ENCODE measurements around the gene HIF1A. TPM values are rescaled to one million over a fixed set of nuclear protein-coding genes. Genes with fewer than 3 reads are reported as not detected.
"Not testable (repeated sequence)": the region's sequence is repeated elsewhere in the genome, so short reads cannot be mapped to it uniquely, and the experiment has no call there.

HIF1A gene
- polyA plus RNA-seq, 4 donors, result 19.5 to 50.5 (median 35.2) TPM

GRCh38 chr14:61737915-61738314 lies 42.6 kb downstream of the HIF1A start:
- H3K9me3 ChIP-seq (ENCODE audit: control insufficient read depth in 2 of 2, insufficient read depth in 1 of 2, low read depth in 1 of 2, low read length in 1 of 2), result no peaks in the 10 kb centered on the region
- no peaks in the 10 kb centered on the region for H3K4me1 ChIP-seq (ENCODE audit: control insufficient read depth in 3 of 3, insufficient read depth in 2 of 3, low read depth in 1 of 3, low read length in 2 of 3)
- 84 to 99% (median 93%) methylated on average over 5 of the region's 5 CpGs for WGBS, 3 donors
- FAIRE-seq (no peak), DNase-seq (no peak)
- peaks cover 14 to 31% (median 16%) of the 10 kb centered on the region in 3 donors for H3K36me3 ChIP-seq (ENCODE audit: control insufficient read depth in 3 of 3, insufficient read depth in 2 of 3, low read depth in 1 of 3, low read length in 3 of 3)
- H3K27me3 ChIP-seq (ENCODE audit: control insufficient read depth in 3 of 3, insufficient read depth in 3 of 3, low read length in 3 of 3), result no peaks in the 10 kb centered on the region
- no peak overlapping the region for H3K27ac ChIP-seq (ENCODE audit: low read depth in 1 of 3, low read length in 2 of 3)
- no peak overlapping the region for H3K4me3 ChIP-seq (ENCODE audit: low read depth in 1 of 3, low read length in 3 of 3)

DNA sequence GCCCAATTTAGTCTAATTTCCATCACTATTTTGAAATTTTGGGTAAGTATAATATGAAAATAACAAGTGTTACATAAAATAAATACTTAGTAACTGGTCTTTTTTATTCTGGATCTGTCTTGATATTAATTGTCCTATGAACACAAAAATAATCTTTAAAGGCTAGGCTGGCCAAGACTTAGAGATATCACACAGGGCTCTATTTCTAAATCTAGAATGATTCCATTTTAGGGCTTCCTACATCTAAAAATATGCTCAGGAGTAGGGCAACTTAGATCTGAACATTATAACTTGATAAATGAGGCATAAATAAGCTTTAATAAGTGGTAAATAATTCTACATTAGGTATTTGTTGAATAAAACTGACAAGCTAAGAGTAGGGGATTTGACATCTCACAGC lies 43.8 kb downstream of the HIF1A start:
- no peak overlapping the region for H3K27ac ChIP-seq (ENCODE audit: low read depth in 1 of 3, low read length in 2 of 3)
- no peaks in the 10 kb centered on the region for H3K9me3 ChIP-seq (ENCODE audit: control insufficient read depth in 2 of 2, insufficient read depth in 1 of 2, low read depth in 1 of 2, low read length in 1 of 2)
- FAIRE-seq, result no peak
- no peaks in the 10 kb centered on the region for H3K4me1 ChIP-seq (ENCODE audit: control insufficient read depth in 3 of 3, insufficient read depth in 2 of 3, low read depth in 1 of 3, low read length in 2 of 3)
- peaks cover 10 to 33% (median 12%) of the 10 kb centered on the region in 3 donors for H3K36me3 ChIP-seq (ENCODE audit: control insufficient read depth in 3 of 3, insufficient read depth in 2 of 3, low read depth in 1 of 3, low read length in 3 of 3)
- no peak for DNase-seq
- no peaks in the 10 kb centered on the region for H3K27me3 ChIP-seq (ENCODE audit: control insufficient read depth in 3 of 3, insufficient read depth in 3 of 3, low read length in 3 of 3)
- no peak overlapping the region for H3K4me3 ChIP-seq (ENCODE audit: low read depth in 1 of 3, low read length in 3 of 3)

- no peak for FAIRE-seq
- peaks cover 8 to 42% (median 10%) of the 10 kb centered on the region in 3 donors for H3K36me3 ChIP-seq (ENCODE audit: control insufficient read depth in 3 of 3, insufficient read depth in 2 of 3, low read depth in 1 of 3, low read length in 3 of 3)
- H3K27me3 ChIP-seq (ENCODE audit: control insufficient read depth in 3 of 3, insufficient read depth in 3 of 3, low read length in 3 of 3), result no peaks in the 10 kb centered on the region
- no peak overlapping the region for H3K4me3 ChIP-seq (ENCODE audit: low read depth in 1 of 3, low read length in 3 of 3)
- DNase-seq, result no peak
- no peaks in the 10 kb centered on the region for H3K9me3 ChIP-seq (ENCODE audit: control insufficient read depth in 2 of 2, insufficient read depth in 1 of 2, low read depth in 1 of 2, low read length in 1 of 2)
- H3K4me1 ChIP-seq (ENCODE audit: control insufficient read depth in 3 of 3, insufficient read depth in 2 of 3, low read depth in 1 of 3, low read length in 2 of 3), result no peaks in the 10 kb centered on the region
- H3K27ac ChIP-seq (ENCODE audit: low read depth in 1 of 3, low read length in 2 of 3), result no peak overlapping the region
- 92 to 93% (median 93%) methylated on average over 6 of the region's 6 CpGs for WGBS, 3 donors
Observed at GRCh38 chr14:61742371-61742770, 47.1 kb downstream of the HIF1A start.

- H3K36me3 ChIP-seq (ENCODE audit: control insufficient read depth in 3 of 3, insufficient read depth in 2 of 3, low read depth in 1 of 3, low read length in 3 of 3), result peaks cover 5 to 31% (median 6%) of the 10 kb centered on the region in 3 donors
- no peaks in the 10 kb centered on the region for H3K27me3 ChIP-seq (ENCODE audit: control insufficient read depth in 3 of 3, insufficient read depth in 3 of 3, low read length in 3 of 3)
- FAIRE-seq, result no peak
- no peak overlapping the region for H3K27ac ChIP-seq (ENCODE audit: low read depth in 1 of 3, low read length in 2 of 3)
- 94 to 96% (median 94%) methylated on average over 5 of the region's 5 CpGs for WGBS, 3 donors
- H3K4me3 ChIP-seq (ENCODE audit: low read depth in 1 of 3, low read length in 3 of 3), result no peak overlapping the region
- H3K4me1 ChIP-seq (ENCODE audit: control insufficient read depth in 3 of 3, insufficient read depth in 2 of 3, low read depth in 1 of 3, low read length in 2 of 3), result peaks cover 0 to under 1% (median 0%) of the 10 kb centered on the region in 3 donors
- H3K9me3 ChIP-seq (ENCODE audit: control insufficient read depth in 2 of 2, insufficient read depth in 1 of 2, low read depth in 1 of 2, low read length in 1 of 2), result no peaks in the 10 kb centered on the region
- DNase-seq, result no peak
Observed at GRCh38 chr14:61744238-61744637, 48.9 kb downstream of the HIF1A start.

- DNase-seq; H3K4me3 ChIP-seq (ENCODE audit: low read depth in 1 of 3, low read length in 3 of 3); H3K4me1 ChIP-seq (ENCODE audit: control insufficient read depth in 3 of 3, insufficient read depth in 2 of 3, low read depth in 1 of 3, low read length in 2 of 3); FAIRE-seq; H3K27me3 ChIP-seq (ENCODE audit: control insufficient read depth in 3 of 3, insufficient read depth in 3 of 3, low read length in 3 of 3); H3K27ac ChIP-seq (ENCODE audit: low read depth in 1 of 3, low read length in 2 of 3); H3K9me3 ChIP-seq (ENCODE audit: control insufficient read depth in 2 of 2, insufficient read depth in 1 of 2, low read depth in 1 of 2, low read length in 1 of 2): not testable (repeated sequence)
- H3K36me3 ChIP-seq (ENCODE audit: control insufficient read depth in 3 of 3, insufficient read depth in 2 of 3, low read depth in 1 of 3, low read length in 3 of 3), result peaks cover 3 to 24% (median 5%) of the 10 kb centered on the region in 3 donors
- whole genome bisulfite sequencing, 3 donors, result 88 to 96% (median 94%) methylated on average over 3 of the region's 3 CpGs
Observed at GRCh38 chr14:61746346-61746745, 51.0 kb downstream of the HIF1A start.

GRCh38 chr14:61746881-61747280 lies 51.6 kb downstream of the HIF1A start:
- Histone ChIP-seq H3K36me3 (ENCODE audit: control insufficient read depth in 3 of 3, insufficient read depth in 2 of 3, low read depth in 1 of 3, low read length in 3 of 3) (peaks cover 3 to 22% (median 3%) of the 10 kb centered on the region in 3 donors), H3K27ac (ENCODE audit: low read depth in 1 of 3, low read length in 2 of 3) (no peak overlapping the region), H3K4me1 (ENCODE audit: control insufficient read depth in 3 of 3, insufficient read depth in 2 of 3, low read depth in 1 of 3, low read length in 2 of 3) (peaks cover 0 to 8% (median 2%) of the 10 kb centered on the region in 3 donors), H3K9me3 (ENCODE audit: control insufficient read depth in 2 of 2, insufficient read depth in 1 of 2, low read depth in 1 of 2, low read length in 1 of 2) (no peaks in the 10 kb centered on the region), H3K27me3 (ENCODE audit: control insufficient read depth in 3 of 3, insufficient read depth in 3 of 3, low read length in 3 of 3) (no peaks in the 10 kb centered on the region), H3K4me3 (ENCODE audit: low read depth in 1 of 3, low read length in 3 of 3) (no peak overlapping the region)
- no peak for DNase-seq
- FAIRE-seq, result no peak

DNA sequence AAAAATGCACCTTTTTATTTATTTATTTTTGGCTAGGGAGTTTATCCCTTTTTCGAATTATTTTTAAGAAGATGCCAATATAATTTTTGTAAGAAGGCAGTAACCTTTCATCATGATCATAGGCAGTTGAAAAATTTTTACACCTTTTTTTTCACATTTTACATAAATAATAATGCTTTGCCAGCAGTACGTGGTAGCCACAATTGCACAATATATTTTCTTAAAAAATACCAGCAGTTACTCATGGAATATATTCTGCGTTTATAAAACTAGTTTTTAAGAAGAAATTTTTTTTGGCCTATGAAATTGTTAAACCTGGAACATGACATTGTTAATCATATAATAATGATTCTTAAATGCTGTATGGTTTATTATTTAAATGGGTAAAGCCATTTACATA lies 52.0 kb downstream of the HIF1A start:
- H3K4me1 ChIP-seq (ENCODE audit: control insufficient read depth in 3 of 3, insufficient read depth in 2 of 3, low read depth in 1 of 3, low read length in 2 of 3), result peaks cover 0 to 8% (median 2%) of the 10 kb centered on the region in 3 donors
- FAIRE-seq, result no peak
- no peaks in the 10 kb centered on the region for H3K9me3 ChIP-seq (ENCODE audit: control insufficient read depth in 2 of 2, insufficient read depth in 1 of 2, low read depth in 1 of 2, low read length in 1 of 2)
- H3K4me3 ChIP-seq (ENCODE audit: low read depth in 1 of 3, low read length in 3 of 3), result no peak overlapping the region
- WGBS, 3 donors, result 93 to 96% (median 96%) methylated on average over 3 of the region's 3 CpGs
- no peaks in the 10 kb centered on the region for H3K27me3 ChIP-seq (ENCODE audit: control insufficient read depth in 3 of 3, insufficient read depth in 3 of 3, low read length in 3 of 3)
- DNase-seq, result no peak
- no peak overlapping the region for H3K27ac ChIP-seq (ENCODE audit: low read depth in 1 of 3, low read length in 2 of 3)
- peaks cover 3 to 22% (median 3%) of the 10 kb centered on the region in 3 donors for H3K36me3 ChIP-seq (ENCODE audit: control insufficient read depth in 3 of 3, insufficient read depth in 2 of 3, low read depth in 1 of 3, low read length in 3 of 3)

- peaks cover 3 to 11% (median 3%) of the 10 kb centered on the region in 3 donors for H3K36me3 ChIP-seq (ENCODE audit: control insufficient read depth in 3 of 3, insufficient read depth in 2 of 3, low read depth in 1 of 3, low read length in 3 of 3)
- peaks cover 0 to 3% (median 0%) of the 10 kb centered on the region in 3 donors for H3K27me3 ChIP-seq (ENCODE audit: control insufficient read depth in 3 of 3, insufficient read depth in 3 of 3, low read length in 3 of 3)
- peaks cover 0 to 8% (median 2%) of the 10 kb centered on the region in 3 donors for H3K4me1 ChIP-seq (ENCODE audit: control insufficient read depth in 3 of 3, insufficient read depth in 2 of 3, low read depth in 1 of 3, low read length in 2 of 3)
- no peaks in the 10 kb centered on the region for H3K9me3 ChIP-seq (ENCODE audit: control insufficient read depth in 2 of 2, insufficient read depth in 1 of 2, low read depth in 1 of 2, low read length in 1 of 2)
- H3K27ac ChIP-seq (ENCODE audit: low read depth in 1 of 3, low read length in 2 of 3), result no peak overlapping the region
- FAIRE-seq (no peak), DNase-seq (no peak)
- WGBS, 3 donors, result 54 to 82% (median 79%) methylated on average over 3 of the region's 3 CpGs
- no peak overlapping the region for H3K4me3 ChIP-seq (ENCODE audit: low read depth in 1 of 3, low read length in 3 of 3)
Observed at GRCh38 chr14:61749264-61749663, 54.0 kb downstream of the HIF1A start.

GRCh38 chr14:61749867-61750266 lies 54.6 kb downstream of the HIF1A start:
- H3K4me3 ChIP-seq (ENCODE audit: low read depth in 1 of 3, low read length in 3 of 3), result no peak overlapping the region
- no peak for FAIRE-seq
- 17 to 50% (median 37%) methylated on average over 3 of the region's 3 CpGs for WGBS, 3 donors

More at GRCh38 chr14:61749867-61750266, 54.6 kb downstream of the HIF1A start:
- H3K9me3 ChIP-seq (ENCODE audit: control insufficient read depth in 2 of 2, insufficient read depth in 1 of 2, low read depth in 1 of 2, low read length in 1 of 2), result no peaks in the 10 kb centered on the region
- H3K27ac ChIP-seq (ENCODE audit: low read depth in 1 of 3, low read length in 2 of 3), result peak overlapping the region in 1 of 3 donors; percentile 39
- H3K4me1 ChIP-seq (ENCODE audit: control insufficient read depth in 3 of 3, insufficient read depth in 2 of 3, low read depth in 1 of 3, low read length in 2 of 3), result peaks cover 0 to 8% (median 2%) of the 10 kb centered on the region in 3 donors
- H3K36me3 ChIP-seq (ENCODE audit: control insufficient read depth in 3 of 3, insufficient read depth in 2 of 3, low read depth in 1 of 3, low read length in 3 of 3), result peaks cover 3 to 10% (median 3%) of the 10 kb centered on the region in 3 donors
- peaks cover 0 to 3% (median 0%) of the 10 kb centered on the region in 3 donors for H3K27me3 ChIP-seq (ENCODE audit: control insufficient read depth in 3 of 3, insufficient read depth in 3 of 3, low read length in 3 of 3)
- DNase-seq, result peak; percentile 65 to 71
